Transverse colon (tissue), 4 donors: ENCODE results near the gene ITPR2. TPM values are rescaled to one million over a fixed set of nuclear protein-coding genes. Genes with fewer than 3 reads are reported as not detected.

Experiments used
- DNase-seq: peaks from one replicate; pipeline ENCODE4 v3.0.0-alpha.2; 2019
- H3K27ac ChIP-seq, 4 donors: fragments of 200-600 bp; sonication (generic); 2 replicates each; pipeline ENCODE4 v1.5.1; 2016 to 2018; ENCODE audit warnings: inconsistent platforms in 4 of 4
- H3K27me3 ChIP-seq: fragments of 200-600 bp; sonication (generic); 2 replicates; pipeline ENCODE4 v1.5.1; 2017; ENCODE audit warnings: inconsistent platforms
- H3K36me3 ChIP-seq, 4 donors: fragments of 200-600 bp; sonication (generic); 2 replicates each; pipeline ENCODE4 v1.5.1; 2017 to 2019; ENCODE audit warnings: inconsistent platforms in 4 of 4
- H3K4me1 ChIP-seq, 4 donors: fragments of 200-600 bp; sonication (generic); 2 replicates each; pipeline ENCODE4 v1.5.1; 2017 to 2020; ENCODE audit warnings: inconsistent platforms in 4 of 4
- H3K4me3 ChIP-seq, 4 donors: fragments of 200-600 bp; sonication (generic); 1 replicate in 1 of 4; 2 replicates in 3 of 4; pipeline versions ENCODE4 v1.5.1 to v1.6.1; 2017 to 2019; ENCODE audit warnings: inconsistent platforms in 4 of 4
- H3K9me3 ChIP-seq, 2 donors: fragments of 200-600 bp; sonication (generic); 2 replicates each; pipeline ENCODE4 v1.5.1; 2017 to 2019; ENCODE audit warnings: inconsistent platforms in 2 of 2
- CTCF ChIP-seq, 5 experiments: fragments of 200-600 bp in 3 of 5; fragments of 450-650 bp in 2 of 5; sonication (generic) in 3 of 5; IDR thresholded peaks; 1 replicate in 2 of 5; 2 replicates in 3 of 5; pipeline ENCODE4 v1.5.1; 2016 to 2017; ENCODE audit warnings: antibody characterized with exemption in 5 of 5, inconsistent platforms in 3 of 5, mild to moderate bottlenecking in 2 of 5, moderate library complexity in 1 of 5
- EP300 ChIP-seq: sonication (generic); formaldehyde crosslinking; IDR thresholded peaks from one replicate; pipeline ENCODE4 v1.6.1; 2017; ENCODE audit warnings: antibody characterized with exemption, low read depth
- POLR2A ChIP-seq: fragments of 450-650 bp; IDR thresholded peaks from one replicate; pipeline ENCODE4 v1.6.1; 2016; ENCODE audit warnings: antibody characterized with exemption, mild to moderate bottlenecking, moderate library complexity
- POLR2AphosphoS5 ChIP-seq, 3 donors: sonication (generic); formaldehyde crosslinking; IDR thresholded peaks; one replicate each; pipeline ENCODE4 v1.6.1; 2016; ENCODE audit warnings: antibody characterized with exemption in 3 of 3
- WGBS, 2 donors: methylation state at CpG; one replicate each; pipeline ENCODE4 v1.1.5; 2018; ENCODE audit warnings: low coverage in 1 of 2; 5-methylcytosine and 5-hydroxymethylcytosine counted together
- in situ Hi-C, 4 donors: fragments of 200-750 bp; cut with MboI; loops; one replicate each; pipeline versions ENCODE4 v1.15.0 to v1.15.1; 2017; ENCODE audit warnings: low sequenced_read_pairs in 3 of 4, low pct_ligation_motif_present in 1 of 4, low pct_unique_long_range_greater_than_20kb in 1 of 4
- intact Hi-C: fragments of 100-400 bp; cut with DNase I; formaldehyde crosslinking; loops from one replicate; pipeline ENCODE4 v1.15.1; 2023; ENCODE audit warnings: low total_unique reads
- total RNA-seq, 4 donors: library from RNA; depleted of rRNA; stranded (reverse); fragments of >200 nt; gene quantifications; one replicate each; pipeline ENCODE4 v1.1.0, GENCODE V29; 2016

Gene ITPR2
- total RNA-seq, 4 donors from 2014 or later = 29.8 to 60.5 (median 41.2) TPM

GRCh38 chr12:26611598-26611997 is 221.4 kb downstream of the ITPR2 start:
- no peak for TF ChIP-seq POLR2A
- no peak for TF ChIP-seq POLR2AphosphoS5 (IDR thresholded peaks at IDR 0.05)
- no peak for TF ChIP-seq EP300
- TF ChIP-seq CTCF (IDR thresholded peaks at IDR 0.05) = no peak
- Histone ChIP-seq H3K9me3 (no peaks in the 10 kb centered on the region), H3K4me3 (no peak overlapping the region), H3K36me3 (no peaks in the 10 kb centered on the region), H3K4me1 (no peaks in the 10 kb centered on the region), H3K27me3 (no peaks in the 10 kb centered on the region), H3K27ac (no peak overlapping the region)
- DNase-seq = no peak
- in situ Hi-C loops = no loop called here
- intact Hi-C loops = no loop called here
- 92 to 93% methylated on average over 6 of the region's 6 CpGs for WGBS, 2 donors

DNA sequence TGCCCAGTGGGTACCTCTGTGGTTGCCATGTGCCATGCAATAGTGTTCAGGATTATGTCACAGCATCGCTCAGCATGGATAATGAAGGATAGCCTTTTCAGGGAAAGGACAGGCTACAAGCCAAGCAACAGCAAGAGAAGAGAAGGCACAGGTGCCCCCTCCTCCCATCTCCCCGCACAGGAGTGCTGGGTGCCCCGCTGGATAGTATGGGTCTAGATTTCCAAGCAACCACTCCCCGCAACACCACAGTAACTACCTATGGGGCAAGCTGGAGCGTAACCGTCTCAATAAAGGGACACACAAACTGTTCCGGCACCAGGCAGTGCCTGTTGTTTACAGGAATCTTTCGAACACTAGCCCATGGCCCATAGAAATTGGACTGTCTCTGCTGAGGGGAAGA is 222.2 kb downstream of the ITPR2 start:
- DNase-seq = no peak
- no peaks in the 10 kb centered on the region for H3K9me3 ChIP-seq
- TF ChIP-seq CTCF (IDR thresholded peaks at IDR 0.05) (no peak), EP300 (no peak), POLR2A (no peak), POLR2AphosphoS5 (IDR thresholded peaks at IDR 0.05) (no peak)
- intact Hi-C loops = no loop called here
- H3K4me3 ChIP-seq = no peak overlapping the region
- in situ Hi-C loops = no loop called here
- H3K27me3 ChIP-seq = no peaks in the 10 kb centered on the region
- no peak overlapping the region for H3K27ac ChIP-seq
- WGBS, 2 donors = 97% methylated on average over 8 of the region's 8 CpGs; no CpG with 5 or more reads in 1 of the 2 donors
- H3K4me1 ChIP-seq = no peaks in the 10 kb centered on the region
- H3K36me3 ChIP-seq = no peaks in the 10 kb centered on the region

GRCh38 chr12:26609986-26610385 is 223.0 kb downstream of the ITPR2 start:
- H3K27me3 ChIP-seq = no peaks in the 10 kb centered on the region
- WGBS, 2 donors = 89 to 100% methylated on average over 1 of the region's 1 CpG
- H3K27ac ChIP-seq = no peak overlapping the region
- no peaks in the 10 kb centered on the region for H3K9me3 ChIP-seq
- DNase-seq = no peak
- intact Hi-C loops (no loop called here), in situ Hi-C loops (no loop called here)
- H3K4me1 ChIP-seq = no peaks in the 10 kb centered on the region
- H3K4me3 ChIP-seq = no peak overlapping the region
- no peaks in the 10 kb centered on the region for H3K36me3 ChIP-seq
- no peak for TF ChIP-seq CTCF (IDR thresholded peaks at IDR 0.05)
- no peak for TF ChIP-seq EP300
- no peak for TF ChIP-seq POLR2AphosphoS5 (IDR thresholded peaks at IDR 0.05)
- TF ChIP-seq POLR2A = no peak

DNA sequence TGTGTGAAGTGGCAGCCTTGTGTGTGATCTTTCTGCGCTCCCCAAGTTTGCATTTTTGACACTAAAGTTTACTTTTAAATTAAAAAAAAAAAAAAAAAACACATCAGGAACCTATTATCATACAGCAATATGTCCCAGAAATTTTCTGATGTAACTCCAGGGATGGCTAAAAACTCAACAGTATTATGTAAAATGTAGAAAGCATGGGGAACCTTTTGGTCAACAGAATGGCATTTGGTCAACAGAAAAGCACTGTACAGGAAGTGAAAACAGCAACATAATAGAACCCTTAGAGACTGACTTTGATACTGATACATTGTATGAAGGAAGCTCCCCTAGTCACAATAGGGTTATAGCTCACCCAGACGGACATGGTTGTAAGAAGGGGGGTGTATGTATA is 224.3 kb downstream of the ITPR2 start:
- no peak for TF ChIP-seq POLR2A
- no peak for TF ChIP-seq EP300
- TF ChIP-seq CTCF (IDR thresholded peaks at IDR 0.05) = no peak
- TF ChIP-seq POLR2AphosphoS5 (IDR thresholded peaks at IDR 0.05) = no peak
- no peaks in the 10 kb centered on the region for H3K4me1 ChIP-seq
- intact Hi-C loops = no loop called here
- in situ Hi-C loops = no loop called here
- no peak overlapping the region for H3K4me3 ChIP-seq
- H3K27ac ChIP-seq = no peak overlapping the region
- H3K36me3 ChIP-seq = no peaks in the 10 kb centered on the region
- 89 to 98% methylated on average over 1 to 2 of the region's 2 CpGs for WGBS, 2 donors
- DNase-seq = no peak
- H3K27me3 ChIP-seq = no peaks in the 10 kb centered on the region
- H3K9me3 ChIP-seq = no peaks in the 10 kb centered on the region
